ENCODE measurements around the gene MS4A1. TPM values are rescaled to one million over a fixed set of nuclear protein-coding genes. Genes with fewer than 3 reads are reported as not detected.

MS4A1 gene
- total and polyA plus RNA-seq, 2 experiments from 2014 or later = 0.23 TPM; not detected in 1

DNA sequence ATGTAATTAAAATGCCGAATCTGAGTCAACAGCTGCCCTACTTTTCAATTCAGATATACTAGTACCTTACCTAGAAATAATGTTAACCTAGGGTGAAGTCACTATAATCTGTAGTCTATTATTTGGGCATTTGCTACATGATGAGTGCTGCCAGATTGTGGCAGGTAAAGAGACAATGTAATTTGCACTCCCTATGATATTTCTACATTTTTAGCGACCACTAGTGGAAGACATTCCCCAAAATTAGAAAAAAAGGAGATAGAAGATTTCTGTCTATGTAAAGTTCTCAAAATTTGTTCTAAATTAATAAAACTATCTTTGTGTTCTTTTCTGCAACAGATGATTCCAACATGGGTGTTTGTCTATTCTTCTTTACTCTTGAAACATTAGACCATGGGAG is 14.1 kb downstream of the MS4A1 start:
- Histone ChIP-seq H4K20me1 (replicated peaks; ENCODE audit: insufficient read depth) (no peaks in the 10 kb centered on the region), H2AFZ (no peak overlapping the region), H3F3A (replicated peaks; ENCODE audit: low read depth) (no peaks in the 10 kb centered on the region), H3K9me2 (ENCODE audit: insufficient read depth) (no peaks in the 10 kb centered on the region; the same call in 1 of the 2 replicates), H3K4me3 (no peak overlapping the region), H3K79me2 (replicated peaks; ENCODE audit: insufficient read depth) (no peaks in the 10 kb centered on the region), H3K27me3 (ENCODE audit: insufficient read depth) (no peaks in the 10 kb centered on the region), H3K4me1 (ENCODE audit: insufficient read depth) (no peaks in the 10 kb centered on the region), H3K36me3 (ENCODE audit: insufficient read depth) (no peaks in the 10 kb centered on the region), H3K27ac (ENCODE audit: low read depth) (no peak overlapping the region), H3K4me2 (no peak overlapping the region)
- Mint-ChIP-seq H3K27ac (no peak overlapping the region), H3K4me3 (no peak overlapping the region), H3K27me3 (ENCODE audit: insufficient read depth, low read depth, poor library complexity) (no peaks in the 10 kb centered on the region), H3K4me1 (no peaks in the 10 kb centered on the region), H3K9me3 (peaks cover 3% of the 10 kb centered on the region; the same call in 2 of the 3 replicates), H3K36me3 (ENCODE audit: low read depth) (no peaks in the 10 kb centered on the region)
- DNase-seq (ENCODE audit: low spot score) (no peak), ATAC-seq (no peak)
- TF ChIP-seq CTCF (conservative IDR thresholded peaks at IDR 0.05; ENCODE audit: low read depth in 2 of 2) (peak; percentile 25 to 33; a peak in 2 of 4 replicates), ZNF331 (CRISPR knock-in tag; IDR thresholded peaks at IDR 0.05; ENCODE audit: low read depth) (no peak)

GRCh38 chr11:60477035-60477445 is 21.4 kb downstream of the MS4A1 start:
- no peaks in the 10 kb centered on the region for H3K36me3 ChIP-seq (ENCODE audit: insufficient read depth)
- ATAC-seq (no peak), DNase-seq (ENCODE audit: low spot score) (no peak)
- Mint-ChIP-seq H3K4me1 (no peaks in the 10 kb centered on the region), H3K36me3 (ENCODE audit: low read depth) (no peaks in the 10 kb centered on the region; the same call in 2 of the 3 replicates), H3K27me3 (ENCODE audit: insufficient read depth, low read depth, poor library complexity) (peaks cover 3% of the 10 kb centered on the region), H3K9me3 (peaks cover 5% of the 10 kb centered on the region; the same call in 2 of the 3 replicates), H3K4me3 (no peak overlapping the region), H3K27ac (no peak overlapping the region)
- no peaks in the 10 kb centered on the region for H3K79me2 ChIP-seq (replicated peaks; ENCODE audit: insufficient read depth)
- no peaks in the 10 kb centered on the region for H3K9me2 ChIP-seq (ENCODE audit: insufficient read depth)
- H3K4me1 ChIP-seq (ENCODE audit: insufficient read depth) = no peaks in the 10 kb centered on the region
- H4K20me1 ChIP-seq (replicated peaks; ENCODE audit: insufficient read depth) = no peaks in the 10 kb centered on the region
- H3F3A ChIP-seq (replicated peaks; ENCODE audit: low read depth) = no peaks in the 10 kb centered on the region
- H2AFZ ChIP-seq = no peak overlapping the region
- H3K4me3 ChIP-seq = no peak overlapping the region
- H3K27me3 ChIP-seq (ENCODE audit: insufficient read depth) = no peaks in the 10 kb centered on the region
- H3K4me2 ChIP-seq = no peak overlapping the region
- H3K27ac ChIP-seq (ENCODE audit: low read depth) = no peak overlapping the region
- TF ChIP-seq EZH2 (IDR thresholded peaks at IDR 0.05; ENCODE audit: low read depth, unreplicated experiment) (no peak), CTCF (conservative IDR thresholded peaks at IDR 0.05; ENCODE audit: low read depth in 2 of 2) (no peak), STAT1 (IDR thresholded peaks at IDR 0.05; ENCODE audit: unreplicated experiment) (no peak), ETS1 (IDR thresholded peaks at IDR 0.05) (no peak), ZNF114 (CRISPR knock-in tag; IDR thresholded peaks at IDR 0.05) (no peak), NANOG (IDR thresholded peaks at IDR 0.05; ENCODE audit: borderline replicate concordance) (no peak), EZH2phosphoT487 (IDR thresholded peaks at IDR 0.05; ENCODE audit: unreplicated experiment) (no peak)

Measured in GM23338 (cell line).